GM12874 (cell line): ENCODE data around the gene MMP15.

Experiments used
- TF ChIP-seq, protein P1 (sequence below): IDR thresholded peaks from 2 replicates; pipeline ENCODE4 v1.5.1; 2011; ENCODE audit warnings: low read depth, mild to moderate bottlenecking, control low read depth, low read length, moderate library complexity; ENCODE audit not compliant: insufficient read depth

Gene MMP15

GRCh38 chr16:57992084-57992483 is 33.5 kb upstream of the MMP15 start:
- TF ChIP-seq, protein P1, sequence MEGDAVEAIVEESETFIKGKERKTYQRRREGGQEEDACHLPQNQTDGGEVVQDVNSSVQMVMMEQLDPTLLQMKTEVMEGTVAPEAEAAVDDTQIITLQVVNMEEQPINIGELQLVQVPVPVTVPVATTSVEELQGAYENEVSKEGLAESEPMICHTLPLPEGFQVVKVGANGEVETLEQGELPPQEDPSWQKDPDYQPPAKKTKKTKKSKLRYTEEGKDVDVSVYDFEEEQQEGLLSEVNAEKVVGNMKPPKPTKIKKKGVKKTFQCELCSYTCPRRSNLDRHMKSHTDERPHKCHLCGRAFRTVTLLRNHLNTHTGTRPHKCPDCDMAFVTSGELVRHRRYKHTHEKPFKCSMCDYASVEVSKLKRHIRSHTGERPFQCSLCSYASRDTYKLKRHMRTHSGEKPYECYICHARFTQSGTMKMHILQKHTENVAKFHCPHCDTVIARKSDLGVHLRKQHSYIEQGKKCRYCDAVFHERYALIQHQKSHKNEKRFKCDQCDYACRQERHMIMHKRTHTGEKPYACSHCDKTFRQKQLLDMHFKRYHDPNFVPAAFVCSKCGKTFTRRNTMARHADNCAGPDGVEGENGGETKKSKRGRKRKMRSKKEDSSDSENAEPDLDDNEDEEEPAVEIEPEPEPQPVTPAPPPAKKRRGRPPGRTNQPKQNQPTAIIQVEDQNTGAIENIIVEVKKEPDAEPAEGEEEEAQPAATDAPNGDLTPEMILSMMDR, result no peak

- TF ChIP-seq, protein P1, result no peak
Measured at GRCh38 chr16:57993438-57993837, 32.1 kb upstream of the MMP15 start.

DNA sequence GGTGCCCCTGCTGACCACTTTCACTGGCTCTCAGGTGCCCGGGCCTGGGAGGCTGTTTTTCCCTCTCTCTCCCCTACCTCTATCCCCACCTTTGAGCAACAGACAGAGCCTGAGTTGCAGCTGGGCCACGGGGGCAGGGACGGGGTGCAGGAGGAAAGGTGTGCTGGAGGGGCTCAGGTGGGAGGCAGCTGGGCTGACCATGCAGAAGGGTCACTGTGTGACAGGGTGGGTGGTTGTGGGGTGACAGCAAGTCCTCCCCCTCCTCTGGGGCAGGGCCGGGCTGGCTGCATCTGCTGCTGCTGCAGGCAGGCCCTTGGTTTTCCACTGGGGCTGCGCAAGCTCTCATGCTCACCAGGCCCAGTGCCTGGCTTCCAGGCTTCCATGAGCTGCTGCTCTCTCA is 31.7 kb upstream of the MMP15 start:
- TF ChIP-seq, protein P1, result no peak

DNA sequence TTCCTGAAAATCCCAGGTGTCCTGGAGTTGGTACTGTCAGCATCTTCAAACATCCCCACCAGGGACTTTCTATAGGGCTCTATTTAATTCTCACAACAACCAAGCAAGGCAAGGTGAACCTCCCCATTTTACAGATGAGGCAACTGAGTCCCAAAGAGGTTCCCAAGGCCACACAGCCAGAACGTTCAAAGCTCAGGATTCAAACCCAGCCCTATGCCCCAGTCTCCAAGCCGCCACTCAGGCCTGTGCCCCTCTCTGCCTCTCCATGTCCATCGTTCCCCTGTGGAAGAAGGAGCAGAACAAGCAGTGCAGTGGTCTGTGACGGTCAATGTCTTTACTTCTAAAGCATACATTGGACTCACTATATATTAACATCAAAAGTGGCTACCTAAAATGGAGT is 31.2 kb upstream of the MMP15 start:
- TF ChIP-seq, protein P1, result no peak

- TF ChIP-seq, protein P1, result peak; percentile 46
Measured at GRCh38 chr16:57994778-57995177, 30.8 kb upstream of the MMP15 start.

DNA sequence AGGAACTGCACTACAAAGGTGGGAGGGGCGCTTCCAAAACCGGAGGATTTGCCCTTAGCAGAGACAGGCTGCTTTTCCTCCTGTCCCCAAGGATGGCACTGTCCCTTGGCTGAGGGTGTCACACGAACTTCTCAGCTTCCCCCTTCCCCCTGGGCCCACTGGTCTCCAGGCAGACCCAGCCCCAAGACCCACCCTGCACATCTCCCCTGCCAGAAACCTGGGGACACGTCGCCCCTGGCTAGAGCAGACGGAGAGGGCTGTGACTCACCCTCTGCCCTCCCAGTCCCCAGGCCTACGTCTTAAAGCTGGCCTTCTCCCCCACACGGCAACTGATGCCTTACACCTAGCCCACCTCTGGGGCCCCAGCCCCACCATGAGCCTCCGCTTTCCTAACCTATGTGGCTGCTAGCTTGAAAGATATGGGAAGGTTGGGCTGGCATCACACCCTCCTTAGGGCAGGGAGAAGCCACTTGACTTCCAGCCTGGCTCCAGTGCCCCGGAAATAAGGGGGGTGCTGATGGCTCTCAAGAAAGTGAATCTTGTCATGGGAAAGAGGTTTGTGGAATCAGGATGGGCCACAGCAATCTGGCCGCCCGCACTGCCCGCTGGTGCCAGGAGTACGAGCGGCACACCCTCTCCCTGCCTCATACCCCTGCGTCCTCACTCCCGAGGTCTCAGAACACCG is 29.7 kb upstream of the MMP15 start:
- TF ChIP-seq, protein P1, result no peak

- TF ChIP-seq, protein P1, result no peak
Measured at GRCh38 chr16:57996406-57997175, 29.0 kb upstream of the MMP15 start.
